GM12801 (cell line): ENCODE measurements around the gene DIS3L2.

Experiments
- TF ChIP-seq, protein P1 (sequence below): IDR thresholded peaks from one replicate; pipeline ENCODE4 v1.5.1; 2011; ENCODE audit warnings: control low read depth; ENCODE audit not compliant: insufficient read length; ENCODE audit errors: extremely low read depth

Gene DIS3L2

DNA sequence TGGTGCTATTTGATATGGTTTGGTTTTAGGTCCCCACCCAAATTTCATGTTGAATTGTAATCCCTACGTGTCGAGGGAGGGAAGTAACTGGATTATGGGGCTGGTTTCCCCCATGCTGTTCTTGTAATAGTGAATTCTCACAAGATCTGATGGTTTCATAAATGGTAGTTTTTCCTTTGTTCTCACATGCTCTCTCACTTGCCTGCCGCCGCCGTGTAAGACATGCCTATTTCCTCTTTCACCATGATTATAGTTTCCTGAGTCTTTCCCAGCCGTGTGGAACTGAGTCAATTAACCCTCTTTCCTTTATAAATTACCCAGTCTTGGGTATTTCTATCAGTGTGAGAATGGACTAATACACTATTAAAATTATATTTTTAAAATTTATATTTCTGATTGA, 7.3 kb downstream of the DIS3L2 start:
- TF ChIP-seq, protein P1, sequence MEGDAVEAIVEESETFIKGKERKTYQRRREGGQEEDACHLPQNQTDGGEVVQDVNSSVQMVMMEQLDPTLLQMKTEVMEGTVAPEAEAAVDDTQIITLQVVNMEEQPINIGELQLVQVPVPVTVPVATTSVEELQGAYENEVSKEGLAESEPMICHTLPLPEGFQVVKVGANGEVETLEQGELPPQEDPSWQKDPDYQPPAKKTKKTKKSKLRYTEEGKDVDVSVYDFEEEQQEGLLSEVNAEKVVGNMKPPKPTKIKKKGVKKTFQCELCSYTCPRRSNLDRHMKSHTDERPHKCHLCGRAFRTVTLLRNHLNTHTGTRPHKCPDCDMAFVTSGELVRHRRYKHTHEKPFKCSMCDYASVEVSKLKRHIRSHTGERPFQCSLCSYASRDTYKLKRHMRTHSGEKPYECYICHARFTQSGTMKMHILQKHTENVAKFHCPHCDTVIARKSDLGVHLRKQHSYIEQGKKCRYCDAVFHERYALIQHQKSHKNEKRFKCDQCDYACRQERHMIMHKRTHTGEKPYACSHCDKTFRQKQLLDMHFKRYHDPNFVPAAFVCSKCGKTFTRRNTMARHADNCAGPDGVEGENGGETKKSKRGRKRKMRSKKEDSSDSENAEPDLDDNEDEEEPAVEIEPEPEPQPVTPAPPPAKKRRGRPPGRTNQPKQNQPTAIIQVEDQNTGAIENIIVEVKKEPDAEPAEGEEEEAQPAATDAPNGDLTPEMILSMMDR: no peak

DNA sequence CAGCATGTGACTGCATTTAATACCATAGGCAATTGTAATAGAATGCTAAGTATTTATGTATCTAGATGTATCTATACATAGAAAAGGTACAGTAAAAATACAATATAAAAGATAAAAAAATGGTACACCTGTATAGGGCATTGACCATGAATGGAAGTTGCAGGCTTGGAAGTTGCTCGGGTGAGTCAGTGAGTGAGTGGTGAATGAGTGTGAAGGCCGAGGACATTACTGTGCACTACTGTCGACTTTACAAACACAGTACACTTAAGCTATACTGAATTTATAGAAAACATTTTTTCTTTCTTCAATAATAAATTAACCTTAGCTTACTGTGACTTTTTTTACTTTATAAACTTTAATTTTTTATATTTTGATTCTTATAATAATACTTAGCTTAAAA, 8.9 kb downstream of the DIS3L2 start:
- TF ChIP-seq, protein P1: no peak

DNA sequence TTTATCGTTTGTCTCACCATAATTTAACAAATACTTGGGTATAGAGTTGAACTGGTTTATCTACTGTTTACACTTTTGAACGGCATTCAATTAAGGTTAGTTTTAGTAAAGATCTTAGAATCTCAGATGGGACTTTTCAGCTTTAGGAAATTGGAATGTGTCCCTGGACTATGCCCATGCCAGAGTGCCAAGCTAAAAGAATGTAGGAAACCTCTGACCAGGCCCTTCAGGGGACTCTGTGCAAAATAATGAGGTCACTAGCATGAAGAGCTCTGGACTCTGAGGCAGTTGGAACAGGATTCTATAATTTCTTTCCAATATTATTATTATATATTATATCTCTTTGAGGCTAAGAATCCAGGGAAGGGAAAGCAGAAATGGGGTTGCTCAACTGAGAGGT, 13.5 kb downstream of the DIS3L2 start:
- TF ChIP-seq, protein P1: no peak

DNA sequence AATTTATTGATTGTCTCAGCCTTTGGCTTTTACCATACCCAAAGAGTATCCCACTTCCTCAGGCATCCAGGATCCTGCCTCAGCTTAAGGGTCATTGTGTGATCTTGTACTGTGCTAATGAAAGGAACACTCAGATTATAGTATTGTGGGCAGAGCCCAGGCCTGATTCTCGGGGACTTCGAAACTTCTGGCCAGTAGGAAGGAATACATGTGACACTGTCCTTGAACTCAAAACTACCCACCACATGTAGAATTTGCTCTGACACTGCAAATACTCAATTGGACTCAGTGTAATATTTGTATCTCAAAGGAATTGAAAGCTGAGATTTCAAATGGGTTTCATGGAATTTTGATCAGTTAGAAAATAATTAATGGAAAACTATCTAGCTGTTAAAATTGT, 15.9 kb downstream of the DIS3L2 start:
- TF ChIP-seq, protein P1: no peak

DNA sequence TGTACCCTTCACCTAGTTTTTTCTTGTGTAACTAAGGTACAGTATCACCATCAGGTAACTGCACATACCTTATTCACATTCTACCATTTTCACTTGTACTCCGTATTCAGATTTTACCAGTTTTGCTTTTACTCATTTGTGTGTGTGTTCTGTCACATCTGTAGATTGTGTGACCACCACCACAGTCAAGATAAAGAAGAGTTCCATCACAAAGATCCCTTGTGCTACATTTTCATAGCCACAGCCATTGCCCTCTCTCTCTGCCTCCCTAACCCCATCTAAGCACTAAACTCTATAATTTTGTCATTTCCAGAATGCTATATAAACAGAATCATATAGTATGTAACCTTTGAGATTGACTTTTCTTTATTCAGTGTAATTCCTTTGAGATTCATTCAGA, 23.5 kb downstream of the DIS3L2 start:
- TF ChIP-seq, protein P1: no peak

DNA sequence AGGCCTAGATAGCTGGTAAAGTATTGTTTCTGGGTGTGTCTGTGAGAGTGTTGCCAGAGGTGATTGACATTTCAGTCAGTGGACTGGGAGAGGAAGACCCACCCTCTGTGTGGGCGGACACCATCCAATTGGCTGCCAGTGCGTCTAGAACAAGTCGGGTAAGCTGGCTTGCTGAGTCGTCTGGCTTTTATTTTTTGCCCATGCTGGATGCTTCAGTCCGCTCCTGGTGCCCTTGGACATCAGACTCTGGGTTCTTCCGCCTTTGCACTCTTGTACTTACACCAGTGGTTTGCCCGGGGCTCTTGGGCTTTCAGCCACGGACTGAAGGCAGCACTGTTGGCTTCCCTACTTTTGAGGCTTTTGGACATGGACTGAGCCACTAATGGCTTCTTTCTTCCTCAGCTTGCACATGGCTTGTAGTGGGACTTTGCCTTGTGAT, 24.3 kb downstream of the DIS3L2 start:
- TF ChIP-seq, protein P1: no peak

DNA sequence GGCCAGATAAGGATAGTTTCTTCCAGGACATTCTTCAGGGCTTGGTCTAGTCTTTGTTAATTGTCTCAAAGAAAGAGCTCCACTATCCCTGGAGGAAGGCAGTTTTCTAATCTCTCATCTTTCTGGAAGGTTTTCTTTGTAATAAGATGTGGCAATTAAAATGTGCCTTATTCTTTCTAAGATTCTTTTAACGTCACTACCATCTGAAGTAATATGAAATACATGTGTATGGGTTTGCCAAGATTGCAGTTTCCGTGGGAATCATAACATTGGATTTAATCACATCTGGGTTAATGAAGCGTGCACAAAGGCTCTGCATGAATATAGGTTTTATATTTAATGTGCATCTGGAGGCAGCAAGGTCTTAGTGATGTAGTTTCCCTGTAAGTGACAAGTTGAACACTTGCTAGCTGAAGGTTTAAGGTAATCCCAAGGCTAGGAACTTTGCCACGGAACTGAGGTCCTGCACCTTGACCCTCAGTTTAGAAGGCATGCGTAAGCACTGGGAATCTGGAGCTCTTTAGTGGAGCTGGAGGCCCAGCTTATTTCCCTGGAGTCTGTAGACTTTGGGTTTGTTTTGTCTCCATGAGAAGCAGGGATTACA, 25.7 kb downstream of the DIS3L2 start:
- TF ChIP-seq, protein P1: no peak
